Heart left ventricle (tissue), 13 donors: ENCODE results near the gene FBXW7.

Experiments used
- POLR2A ChIP-seq, 2 donors: fragments of 450-650 bp; IDR thresholded peaks; one replicate each; pipeline ENCODE4 v1.6.1; 2017; ENCODE audit warnings: antibody characterized with exemption in 2 of 2, mild to moderate bottlenecking in 2 of 2, moderate library complexity in 2 of 2
- TF ChIP-seq, protein P1 (sequence below), 12 donors: fragments of 200-600 bp; sonication (generic) in 4 of 12; IDR thresholded peaks; one replicate each; pipeline versions ENCODE4 v1.5.0 to v1.8.0; 2018 to 2022; ENCODE audit warnings: antibody characterized with exemption in 12 of 12, mild to moderate bottlenecking in 5 of 12
- donor health status: ischemic (EF 13 %, LVEDD 7.1; RV severe dilation, severe dysfunction).
- donor health status: DM: no; HTN: yes; CAD: no.
- donor health status: DM: no; HTN: no; CAD: no.
- donor health status: ischemic (EF 25% LVEDD 6.9; RV normal size, moderate dysfunction).
- donor health status: ischemic (EF 25% LVEDD 5.7; RV mildly dilated, moderate dysfunction).
- donor health status: ischemic (EF 35%, LVEDD 5.7; RV mildly dilated, moderate dysfunction).
- donor health status: nonischemic (EF 11% LVEDD 7.7; RV severe dilation, severe dysfunction).
- donor health status: DM: yes; HTN: yes; CAD: no.
- donor health status: PGD.
- donor health status: ischemic (EF 29% LVEDD 5.4; RV normal size, mild dysfunction).
- donor health status: nonischemic (EF 23%, LVEDD 6.1; RV moderate dilation, normal function).

DNA sequence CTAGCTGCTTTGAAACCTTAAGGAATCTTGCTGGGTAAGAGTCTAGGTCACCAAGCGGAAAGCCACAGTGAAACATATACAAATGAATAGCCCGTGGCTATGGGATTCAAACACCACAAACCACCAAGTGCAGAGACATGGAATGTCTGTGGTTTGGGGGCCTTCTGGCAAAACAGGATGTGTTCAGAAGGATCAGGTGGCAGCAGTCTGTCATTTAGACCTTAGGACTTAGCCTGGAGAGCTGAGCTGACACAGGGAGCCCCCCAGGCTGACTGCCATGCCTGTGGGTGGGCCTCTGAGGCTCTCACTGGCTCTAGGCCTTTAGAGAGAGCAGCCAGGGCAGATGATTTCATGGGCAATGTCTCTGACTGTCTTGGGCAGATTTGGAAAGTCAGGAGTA is 225.6 kb downstream of the FBXW7 start:
- TF ChIP-seq, protein P1, sequence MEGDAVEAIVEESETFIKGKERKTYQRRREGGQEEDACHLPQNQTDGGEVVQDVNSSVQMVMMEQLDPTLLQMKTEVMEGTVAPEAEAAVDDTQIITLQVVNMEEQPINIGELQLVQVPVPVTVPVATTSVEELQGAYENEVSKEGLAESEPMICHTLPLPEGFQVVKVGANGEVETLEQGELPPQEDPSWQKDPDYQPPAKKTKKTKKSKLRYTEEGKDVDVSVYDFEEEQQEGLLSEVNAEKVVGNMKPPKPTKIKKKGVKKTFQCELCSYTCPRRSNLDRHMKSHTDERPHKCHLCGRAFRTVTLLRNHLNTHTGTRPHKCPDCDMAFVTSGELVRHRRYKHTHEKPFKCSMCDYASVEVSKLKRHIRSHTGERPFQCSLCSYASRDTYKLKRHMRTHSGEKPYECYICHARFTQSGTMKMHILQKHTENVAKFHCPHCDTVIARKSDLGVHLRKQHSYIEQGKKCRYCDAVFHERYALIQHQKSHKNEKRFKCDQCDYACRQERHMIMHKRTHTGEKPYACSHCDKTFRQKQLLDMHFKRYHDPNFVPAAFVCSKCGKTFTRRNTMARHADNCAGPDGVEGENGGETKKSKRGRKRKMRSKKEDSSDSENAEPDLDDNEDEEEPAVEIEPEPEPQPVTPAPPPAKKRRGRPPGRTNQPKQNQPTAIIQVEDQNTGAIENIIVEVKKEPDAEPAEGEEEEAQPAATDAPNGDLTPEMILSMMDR (IDR thresholded peaks at IDR 0.05) = no peak
- TF ChIP-seq POLR2A (IDR thresholded peaks at IDR 0.05) = no peak
